ENCODE measurements around the gene DCDC2C. TPM values are rescaled to one million over a fixed set of nuclear protein-coding genes. Genes with fewer than 3 reads are reported as not detected.
A peak's percentile ranks its signal among the peaks of the same experiment; 100 is the strongest.

The DCDC2C gene
- total RNA-seq, 1 experiment from 2014 or later: not detected

DNA sequence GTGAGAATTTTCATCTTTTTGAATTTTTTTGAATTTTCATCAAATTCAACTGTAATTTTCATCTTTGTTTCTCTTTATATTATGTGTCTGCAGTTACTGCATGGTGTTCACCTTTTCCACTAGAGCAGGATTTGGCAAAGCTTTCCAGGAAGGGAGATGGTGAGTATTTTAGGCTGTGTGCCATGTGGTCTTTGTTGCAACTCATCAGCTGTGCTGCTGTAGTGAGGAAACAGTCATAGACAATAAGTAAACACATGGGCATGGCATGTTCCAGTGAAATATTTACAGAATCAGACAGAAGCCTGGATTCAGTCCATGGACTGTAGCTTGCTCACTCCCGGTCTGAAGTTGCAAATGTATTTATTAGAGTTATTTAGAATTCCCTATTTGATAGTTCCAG, 120.4 kb downstream of the DCDC2C start:
- ATAC-seq (no peak), DNase-seq (ENCODE audit: low read depth, low spot score) (no peak)
- TF ChIP-seq, protein P1, sequence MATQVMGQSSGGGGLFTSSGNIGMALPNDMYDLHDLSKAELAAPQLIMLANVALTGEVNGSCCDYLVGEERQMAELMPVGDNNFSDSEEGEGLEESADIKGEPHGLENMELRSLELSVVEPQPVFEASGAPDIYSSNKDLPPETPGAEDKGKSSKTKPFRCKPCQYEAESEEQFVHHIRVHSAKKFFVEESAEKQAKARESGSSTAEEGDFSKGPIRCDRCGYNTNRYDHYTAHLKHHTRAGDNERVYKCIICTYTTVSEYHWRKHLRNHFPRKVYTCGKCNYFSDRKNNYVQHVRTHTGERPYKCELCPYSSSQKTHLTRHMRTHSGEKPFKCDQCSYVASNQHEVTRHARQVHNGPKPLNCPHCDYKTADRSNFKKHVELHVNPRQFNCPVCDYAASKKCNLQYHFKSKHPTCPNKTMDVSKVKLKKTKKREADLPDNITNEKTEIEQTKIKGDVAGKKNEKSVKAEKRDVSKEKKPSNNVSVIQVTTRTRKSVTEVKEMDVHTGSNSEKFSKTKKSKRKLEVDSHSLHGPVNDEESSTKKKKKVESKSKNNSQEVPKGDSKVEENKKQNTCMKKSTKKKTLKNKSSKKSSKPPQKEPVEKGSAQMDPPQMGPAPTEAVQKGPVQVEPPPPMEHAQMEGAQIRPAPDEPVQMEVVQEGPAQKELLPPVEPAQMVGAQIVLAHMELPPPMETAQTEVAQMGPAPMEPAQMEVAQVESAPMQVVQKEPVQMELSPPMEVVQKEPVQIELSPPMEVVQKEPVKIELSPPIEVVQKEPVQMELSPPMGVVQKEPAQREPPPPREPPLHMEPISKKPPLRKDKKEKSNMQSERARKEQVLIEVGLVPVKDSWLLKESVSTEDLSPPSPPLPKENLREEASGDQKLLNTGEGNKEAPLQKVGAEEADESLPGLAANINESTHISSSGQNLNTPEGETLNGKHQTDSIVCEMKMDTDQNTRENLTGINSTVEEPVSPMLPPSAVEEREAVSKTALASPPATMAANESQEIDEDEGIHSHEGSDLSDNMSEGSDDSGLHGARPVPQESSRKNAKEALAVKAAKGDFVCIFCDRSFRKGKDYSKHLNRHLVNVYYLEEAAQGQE (IDR thresholded peaks at IDR 0.05; ENCODE audit: insufficient read depth in 1 of 2, low read depth in 2 of 2, low read length in 1 of 2): no peak
- Histone ChIP-seq H3K9me3 (ENCODE audit: control insufficient read depth, insufficient read depth, low read depth, low read length) (no peaks in the 10 kb centered on the region), H3K27me3 (ENCODE audit: control insufficient read depth, insufficient read depth, low read length) (peaks cover 2% of the 10 kb centered on the region; the same call in 1 of the 2 replicates), H3K36me3 (ENCODE audit: control insufficient read depth, insufficient read depth, low read length) (no peaks in the 10 kb centered on the region), H3K27ac (ENCODE audit: low read length) (no peak overlapping the region), H3K4me3 (ENCODE audit: low read depth in 2 of 2, low read length in 2 of 2) (no peak overlapping the region), H3K4me1 (ENCODE audit: control insufficient read depth, insufficient read depth, low read length) (no peaks in the 10 kb centered on the region)
- intact Hi-C loops (cut with micrococcal nuclease; ENCODE audit: unreplicated experiment) (no loop called here), in situ Hi-C loops (cut with HindIII; ENCODE audit: low pct_unique_long_range_greater_than_20kb, low sequenced_read_pairs) (no loop called here)
- ChIA-PET CTCF (no interaction called here), POLR2A (no interaction called here)
- no TSS peak for BruUV-seq (replicated peaks)

DNA sequence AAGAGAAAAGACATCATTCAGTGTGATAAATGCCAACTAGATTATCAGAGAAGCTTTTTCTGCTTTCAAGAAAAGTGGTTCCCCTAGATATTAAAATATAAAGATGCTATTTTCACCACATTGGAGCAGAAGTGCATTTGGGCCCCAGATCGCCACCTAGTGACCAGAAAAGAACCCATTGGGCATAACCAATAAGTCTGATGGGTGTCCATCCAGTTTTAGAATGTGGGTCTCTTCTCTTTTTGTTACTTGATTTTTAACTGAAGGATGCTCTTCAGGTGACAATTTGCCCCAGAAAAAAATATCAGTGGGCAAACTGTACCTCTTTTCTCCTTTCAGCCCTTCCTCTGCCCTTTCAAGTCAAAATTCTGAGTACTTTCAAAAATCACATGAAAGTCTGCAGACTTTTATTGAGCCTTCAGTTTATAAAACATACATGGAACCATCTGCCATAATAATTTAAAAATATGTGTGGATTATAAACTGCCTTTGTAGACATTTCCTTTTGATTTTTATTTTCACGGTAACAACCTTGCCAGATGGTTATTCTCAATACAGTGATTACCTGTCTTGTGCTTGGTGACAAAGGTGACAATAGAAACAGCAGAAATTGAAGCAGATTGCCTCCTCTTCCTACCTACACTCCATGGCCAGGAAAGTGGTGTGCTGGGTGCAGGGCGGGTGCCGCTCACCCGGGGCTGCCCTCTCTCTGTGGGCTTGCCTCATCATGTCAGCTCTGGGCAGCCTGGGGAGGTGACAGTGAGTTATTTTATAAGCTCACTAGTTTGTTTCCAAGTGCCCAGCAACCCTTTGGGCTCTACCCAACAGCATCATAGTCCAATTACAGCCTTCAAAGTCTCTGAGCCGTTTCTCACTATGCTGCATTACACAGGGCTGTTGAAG, 124.5 kb downstream of the DCDC2C start:
- Histone ChIP-seq H3K27ac (ENCODE audit: low read length) (no peak overlapping the region), H3K4me1 (ENCODE audit: control insufficient read depth, insufficient read depth, low read length) (no peaks in the 10 kb centered on the region), H3K36me3 (ENCODE audit: control insufficient read depth, insufficient read depth, low read length) (no peaks in the 10 kb centered on the region), H3K9me3 (ENCODE audit: control insufficient read depth, insufficient read depth, low read depth, low read length) (no peaks in the 10 kb centered on the region), H3K4me3 (ENCODE audit: low read depth in 2 of 2, low read length in 2 of 2) (no peak overlapping the region), H3K27me3 (ENCODE audit: control insufficient read depth, insufficient read depth, low read length) (peaks cover 4% of the 10 kb centered on the region; the same call in 1 of the 2 replicates)
- peak; percentile 8 for DNase-seq (ENCODE audit: low read depth, low spot score)
- POLR2A ChIA-PET: no interaction called here
- CTCF ChIA-PET: no interaction called here
- no TSS peak for BruUV-seq (replicated peaks)
- intact Hi-C loops (cut with micrococcal nuclease; ENCODE audit: unreplicated experiment) (loop anchor here (5.0 kb wide), 1 partner anchor 91 kb away; no protein-coding TSS in a partner anchor), in situ Hi-C loops (cut with HindIII; ENCODE audit: low pct_unique_long_range_greater_than_20kb, low sequenced_read_pairs) (no loop called here)
- ATAC-seq: no peak
- TF ChIP-seq, protein P1 (IDR thresholded peaks at IDR 0.05; ENCODE audit: insufficient read depth in 1 of 2, low read depth in 2 of 2, low read length in 1 of 2): no peak
- no peak for TF ChIP-seq TCF7L2 (IDR thresholded peaks at IDR 0.05; ENCODE audit: low read depth, low read length)
- TF ChIP-seq, protein P2, sequence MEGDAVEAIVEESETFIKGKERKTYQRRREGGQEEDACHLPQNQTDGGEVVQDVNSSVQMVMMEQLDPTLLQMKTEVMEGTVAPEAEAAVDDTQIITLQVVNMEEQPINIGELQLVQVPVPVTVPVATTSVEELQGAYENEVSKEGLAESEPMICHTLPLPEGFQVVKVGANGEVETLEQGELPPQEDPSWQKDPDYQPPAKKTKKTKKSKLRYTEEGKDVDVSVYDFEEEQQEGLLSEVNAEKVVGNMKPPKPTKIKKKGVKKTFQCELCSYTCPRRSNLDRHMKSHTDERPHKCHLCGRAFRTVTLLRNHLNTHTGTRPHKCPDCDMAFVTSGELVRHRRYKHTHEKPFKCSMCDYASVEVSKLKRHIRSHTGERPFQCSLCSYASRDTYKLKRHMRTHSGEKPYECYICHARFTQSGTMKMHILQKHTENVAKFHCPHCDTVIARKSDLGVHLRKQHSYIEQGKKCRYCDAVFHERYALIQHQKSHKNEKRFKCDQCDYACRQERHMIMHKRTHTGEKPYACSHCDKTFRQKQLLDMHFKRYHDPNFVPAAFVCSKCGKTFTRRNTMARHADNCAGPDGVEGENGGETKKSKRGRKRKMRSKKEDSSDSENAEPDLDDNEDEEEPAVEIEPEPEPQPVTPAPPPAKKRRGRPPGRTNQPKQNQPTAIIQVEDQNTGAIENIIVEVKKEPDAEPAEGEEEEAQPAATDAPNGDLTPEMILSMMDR (IDR thresholded peaks at IDR 0.05): peak; percentile 72

Measured in Panc1 (cell line).